ENCODE results near the gene CD44.

Gene CD44

GRCh38 chr11:35168671-35169070 lies 29.7 kb downstream of the CD44 start:
- no peak for DNase-seq (ENCODE audit: low read depth)
- no peak overlapping the region for H3K4me3 ChIP-seq (ENCODE audit: low read depth, low read length)
- TF ChIP-seq CTCF (IDR thresholded peaks at IDR 0.05; ENCODE audit: low read depth, low read length, missing control alignments): no peak

GRCh38 chr11:35169112-35169511 lies 30.1 kb downstream of the CD44 start:
- no peak overlapping the region for H3K4me3 ChIP-seq (ENCODE audit: low read depth, low read length)
- TF ChIP-seq CTCF (IDR thresholded peaks at IDR 0.05; ENCODE audit: low read depth, low read length, missing control alignments): no peak
- no peak for DNase-seq (ENCODE audit: low read depth)

- DNase-seq (ENCODE audit: low read depth): no peak
- no peak for TF ChIP-seq CTCF (IDR thresholded peaks at IDR 0.05; ENCODE audit: low read depth, low read length, missing control alignments)
- no peak overlapping the region for H3K4me3 ChIP-seq (ENCODE audit: low read depth, low read length)
These were observed 30.8 kb downstream of the CD44 start for GRCh38 chr11:35169754-35170153.

- H3K4me3 ChIP-seq (ENCODE audit: low read depth, low read length): no peak overlapping the region
- TF ChIP-seq CTCF (IDR thresholded peaks at IDR 0.05; ENCODE audit: low read depth, low read length, missing control alignments): no peak
- DNase-seq (ENCODE audit: low read depth): no peak
These were observed 31.5 kb downstream of the CD44 start for GRCh38 chr11:35170503-35170902.

GRCh38 chr11:35171226-35171625 lies 32.3 kb downstream of the CD44 start:
- no peak for DNase-seq (ENCODE audit: low read depth)
- H3K4me3 ChIP-seq (ENCODE audit: low read depth, low read length): no peak overlapping the region
- no peak for TF ChIP-seq CTCF (IDR thresholded peaks at IDR 0.05; ENCODE audit: low read depth, low read length, missing control alignments)

GRCh38 chr11:35173011-35173511 lies 34.1 kb downstream of the CD44 start:
- no peak for TF ChIP-seq CTCF (IDR thresholded peaks at IDR 0.05; ENCODE audit: low read depth, low read length, missing control alignments)
- DNase-seq (ENCODE audit: low read depth): no peak
- no peak overlapping the region for H3K4me3 ChIP-seq (ENCODE audit: low read depth, low read length)
